ENCODE data around the gene SMC1B. TPM values are rescaled to one million over a fixed set of nuclear protein-coding genes. Genes with fewer than 3 reads are reported as not detected.

The SMC1B gene
- total RNA-seq, 2 experiments from 2014 or later, result 0.08 TPM; not detected in 1

DNA sequence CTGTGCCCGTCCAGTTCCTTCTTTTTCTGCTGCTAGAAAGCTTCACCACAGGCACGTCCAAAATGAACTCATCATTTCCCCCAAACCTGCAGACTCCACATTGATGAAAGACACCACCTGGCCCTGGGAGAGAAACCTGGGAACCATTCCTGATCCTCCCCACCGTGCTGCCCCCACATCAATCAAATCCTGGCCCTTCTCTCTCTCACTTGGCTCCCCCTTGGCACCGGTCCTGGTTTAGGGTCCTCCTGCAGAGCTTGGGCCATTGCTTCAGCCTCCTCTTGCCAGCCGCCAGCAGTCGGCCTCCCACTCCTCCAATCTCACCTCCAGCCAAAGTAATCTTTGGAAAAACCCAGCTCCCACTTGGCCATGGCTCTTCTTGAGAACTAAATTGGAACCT, 38.6 kb upstream of the SMC1B start:
- no peaks in the 10 kb centered on the region for H3K9me2 ChIP-seq (ENCODE audit: insufficient read depth, low read length)
- no peak overlapping the region for H3K27ac ChIP-seq (ENCODE audit: low read depth, low read length, poor library complexity, severe bottlenecking)
- no peak overlapping the region for H3K4me3 ChIP-seq (ENCODE audit: low read depth, low read length, poor library complexity, severe bottlenecking)
- H3K36me3 ChIP-seq (ENCODE audit: insufficient read depth, low read length), result no peaks in the 10 kb centered on the region
- ChIA-PET CTCF (ENCODE audit: unreplicated experiment) (no interaction called here), POLR2A (no interaction called here)
- no peaks in the 10 kb centered on the region for H3K79me2 ChIP-seq (ENCODE audit: insufficient read depth, low read depth, low read length)
- intact Hi-C loops (cut with micrococcal nuclease; ENCODE audit: unreplicated experiment), result no loop called here
- no TSS peak for BruUV-seq (replicated peaks)
- H3K4me1 ChIP-seq (ENCODE audit: insufficient read depth, low read length, poor library complexity, severe bottlenecking), result no peaks in the 10 kb centered on the region
- no peak overlapping the region for H2AFZ ChIP-seq (ENCODE audit: low read length)
- H3K4me2 ChIP-seq (ENCODE audit: low read length), result no peak overlapping the region
- TF ChIP-seq, protein P1, sequence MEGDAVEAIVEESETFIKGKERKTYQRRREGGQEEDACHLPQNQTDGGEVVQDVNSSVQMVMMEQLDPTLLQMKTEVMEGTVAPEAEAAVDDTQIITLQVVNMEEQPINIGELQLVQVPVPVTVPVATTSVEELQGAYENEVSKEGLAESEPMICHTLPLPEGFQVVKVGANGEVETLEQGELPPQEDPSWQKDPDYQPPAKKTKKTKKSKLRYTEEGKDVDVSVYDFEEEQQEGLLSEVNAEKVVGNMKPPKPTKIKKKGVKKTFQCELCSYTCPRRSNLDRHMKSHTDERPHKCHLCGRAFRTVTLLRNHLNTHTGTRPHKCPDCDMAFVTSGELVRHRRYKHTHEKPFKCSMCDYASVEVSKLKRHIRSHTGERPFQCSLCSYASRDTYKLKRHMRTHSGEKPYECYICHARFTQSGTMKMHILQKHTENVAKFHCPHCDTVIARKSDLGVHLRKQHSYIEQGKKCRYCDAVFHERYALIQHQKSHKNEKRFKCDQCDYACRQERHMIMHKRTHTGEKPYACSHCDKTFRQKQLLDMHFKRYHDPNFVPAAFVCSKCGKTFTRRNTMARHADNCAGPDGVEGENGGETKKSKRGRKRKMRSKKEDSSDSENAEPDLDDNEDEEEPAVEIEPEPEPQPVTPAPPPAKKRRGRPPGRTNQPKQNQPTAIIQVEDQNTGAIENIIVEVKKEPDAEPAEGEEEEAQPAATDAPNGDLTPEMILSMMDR (conservative IDR thresholded peaks at IDR 0.05; ENCODE audit: low read length), result no peak
- no peak for TF ChIP-seq EZH2phosphoT487 (IDR thresholded peaks at IDR 0.05; ENCODE audit: borderline replicate concordance, low read depth, low read length)
- DNase-seq (ENCODE audit: low spot score), result no peak
- H3K9me3 ChIP-seq (ENCODE audit: low read length), result no peaks in the 10 kb centered on the region
- no peaks in the 10 kb centered on the region for H4K20me1 ChIP-seq (ENCODE audit: insufficient read depth, low read length)

DNA sequence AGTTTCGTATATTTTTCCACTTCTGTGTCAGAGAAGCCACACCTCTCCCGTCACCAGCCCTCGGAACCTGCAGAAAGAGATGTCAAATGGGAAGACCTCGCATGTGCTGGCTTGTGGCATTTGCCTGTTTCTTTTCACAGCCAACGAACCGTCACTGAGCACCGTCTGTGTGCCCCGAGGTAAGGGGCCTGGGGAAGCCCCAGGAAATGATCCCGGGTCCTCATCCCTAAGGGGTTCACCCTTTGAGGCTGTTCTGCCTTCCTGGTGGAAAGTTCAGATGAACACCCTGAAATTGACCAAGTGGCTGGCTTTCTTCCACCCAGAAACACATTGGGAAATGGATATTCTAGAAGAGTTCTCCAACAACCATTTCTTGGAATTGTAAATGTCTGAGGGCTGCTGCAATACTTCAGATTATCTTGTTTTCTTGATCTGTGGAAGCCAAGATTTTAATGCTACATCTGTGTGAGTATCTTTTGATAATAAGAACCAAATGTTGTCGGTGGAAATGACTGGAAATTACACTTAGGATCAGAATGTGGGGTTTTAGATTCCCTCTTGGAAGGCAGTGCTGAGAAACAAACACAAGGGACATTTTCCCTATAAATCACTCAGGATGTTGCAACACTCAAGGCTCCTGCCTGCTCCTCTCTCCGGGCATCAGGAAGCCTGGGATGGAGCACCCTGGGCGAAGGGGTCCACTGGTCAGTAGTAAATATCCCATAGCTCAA, 37.7 kb upstream of the SMC1B start:
- ChIA-PET POLR2A (no interaction called here), CTCF (ENCODE audit: unreplicated experiment) (no interaction called here)
- no peaks in the 10 kb centered on the region for H3K36me3 ChIP-seq (ENCODE audit: insufficient read depth, low read length)

More for the DNA sequence above, 37.7 kb upstream of the SMC1B start:
- intact Hi-C loops (cut with micrococcal nuclease; ENCODE audit: unreplicated experiment), result no loop called here
- Histone ChIP-seq H3K4me3 (ENCODE audit: low read depth, low read length, poor library complexity, severe bottlenecking) (no peak overlapping the region), H3K79me2 (ENCODE audit: insufficient read depth, low read depth, low read length) (no peaks in the 10 kb centered on the region), H3K9me3 (ENCODE audit: low read length) (no peaks in the 10 kb centered on the region), H3K27ac (ENCODE audit: low read depth, low read length, poor library complexity, severe bottlenecking) (no peak overlapping the region), H3K9me2 (ENCODE audit: insufficient read depth, low read length) (no peaks in the 10 kb centered on the region), H3K4me1 (ENCODE audit: insufficient read depth, low read length, poor library complexity, severe bottlenecking) (no peaks in the 10 kb centered on the region), H3K4me2 (ENCODE audit: low read length) (no peak overlapping the region), H4K20me1 (ENCODE audit: insufficient read depth, low read length) (no peaks in the 10 kb centered on the region), H2AFZ (ENCODE audit: low read length) (no peak overlapping the region)
- TF ChIP-seq, protein P1 (conservative IDR thresholded peaks at IDR 0.05; ENCODE audit: low read length), result no peak
- TF ChIP-seq EZH2phosphoT487 (IDR thresholded peaks at IDR 0.05; ENCODE audit: borderline replicate concordance, low read depth, low read length), result no peak
- BruUV-seq (replicated peaks), result no TSS peak
- no peak for DNase-seq (ENCODE audit: low spot score)
